Frontal cortex (tissue), 4 donors: Measurements from ENCODE around the gene SEC61G. TPM values are rescaled to one million over a fixed set of nuclear protein-coding genes. Genes with fewer than 3 reads are reported as not detected.

ENCODE experiments used
- DNase-seq, 2 donors: peaks; one replicate each; pipeline ENCODE4 v3.0.0; 2012; ENCODE audit warnings: low spot score in 2 of 2
- FAIRE-seq: peaks from 2 replicates; lab custom pipeline; 2012; peaks lifted over from hg19 to GRCh38; lab: Jason Lieb, UNC
- total RNA-seq: library from RNA; depleted of rRNA; stranded (reverse); fragments of >200 nt; gene quantifications from one replicate; pipeline ENCODE4 v1.2.3, GENCODE V29; 2014
- donor health status: control.
- donor health status: control.
- donor health status: control.

Gene SEC61G
- total RNA-seq, 1 donor from 2014 or later, result 147 TPM

- FAIRE-seq (no peak), DNase-seq (peak in 1 of 2 donors; percentile 67)
These were observed 14.7 kb upstream of the SEC61G start for GRCh38 chr7:54773472-54774399.

GRCh38 chr7:54769203-54769602 lies 10.2 kb upstream of the SEC61G start:
- FAIRE-seq, result no peak

GRCh38 chr7:54764861-54765260 lies 5.8 kb upstream of the SEC61G start:
- FAIRE-seq (no peak), DNase-seq (no peak)

More at GRCh38 chr7:54769203-54769602, 10.2 kb upstream of the SEC61G start:
- no peak for DNase-seq

GRCh38 chr7:54757711-54758110 lies 1.3 kb downstream of the SEC61G start:
- FAIRE-seq, result no peak
- no peak for DNase-seq

- FAIRE-seq (no peak), DNase-seq (no peak)
These were observed 9.8 kb downstream of the SEC61G start for GRCh38 chr7:54749200-54749599.

- FAIRE-seq, result no peak
- DNase-seq, result no peak
These were observed 11.8 kb downstream of the SEC61G start for GRCh38 chr7:54747234-54747633.

- DNase-seq (no peak), FAIRE-seq (no peak)
These were observed 15.4 kb downstream of the SEC61G start for GRCh38 chr7:54743580-54743979.

GRCh38 chr7:54738737-54739136 lies 20.3 kb downstream of the SEC61G start:
- no peak for DNase-seq
- no peak for FAIRE-seq

- no peak for DNase-seq
- FAIRE-seq, result no peak
These were observed 29.9 kb downstream of the SEC61G start for GRCh38 chr7:54729107-54729506.

- FAIRE-seq, result no peak
- no peak for DNase-seq
These were observed 30.6 kb downstream of the SEC61G start for GRCh38 chr7:54728411-54728810.

GRCh38 chr7:54725255-54725654 lies 33.8 kb downstream of the SEC61G start:
- FAIRE-seq (no peak), DNase-seq (no peak)

- FAIRE-seq (no peak), DNase-seq (no peak)
These were observed 36.5 kb downstream of the SEC61G start for GRCh38 chr7:54722502-54722901.

- FAIRE-seq (no peak), DNase-seq (no peak)
These were observed 37.0 kb downstream of the SEC61G start for GRCh38 chr7:54722026-54722425.

GRCh38 chr7:54719974-54720373 lies 39.0 kb downstream of the SEC61G start:
- no peak for FAIRE-seq
- DNase-seq, result no peak

GRCh38 chr7:54719425-54719824 lies 39.6 kb downstream of the SEC61G start:
- DNase-seq, result no peak

GRCh38 chr7:54712820-54713219 lies 46.2 kb downstream of the SEC61G start:
- FAIRE-seq, result no peak
- DNase-seq, result no peak

More at GRCh38 chr7:54719425-54719824, 39.6 kb downstream of the SEC61G start:
- no peak for FAIRE-seq

- no peak for DNase-seq
- FAIRE-seq, result no peak
These were observed 47.0 kb downstream of the SEC61G start for GRCh38 chr7:54711900-54712595.

GRCh38 chr7:54709283-54709682 lies 49.7 kb downstream of the SEC61G start:
- FAIRE-seq (no peak), DNase-seq (no peak)

- no peak for FAIRE-seq
- no peak for DNase-seq
These were observed 53.6 kb downstream of the SEC61G start for GRCh38 chr7:54705436-54705835.

GRCh38 chr7:54704851-54705250 lies 54.2 kb downstream of the SEC61G start:
- no peak for FAIRE-seq
- no peak for DNase-seq
